HG03045 (cell line): ENCODE results near the gene ZNF507.

ENCODE experiments used
- ATAC-seq: cut with Tn5 transposase; IDR thresholded peaks from one replicate; pipeline ENCODE4 v1.9.1; 2021; ENCODE audit warnings: mild to moderate bottlenecking, moderate library complexity; ENCODE audit not compliant: unreplicated experiment

The ZNF507 gene

DNA sequence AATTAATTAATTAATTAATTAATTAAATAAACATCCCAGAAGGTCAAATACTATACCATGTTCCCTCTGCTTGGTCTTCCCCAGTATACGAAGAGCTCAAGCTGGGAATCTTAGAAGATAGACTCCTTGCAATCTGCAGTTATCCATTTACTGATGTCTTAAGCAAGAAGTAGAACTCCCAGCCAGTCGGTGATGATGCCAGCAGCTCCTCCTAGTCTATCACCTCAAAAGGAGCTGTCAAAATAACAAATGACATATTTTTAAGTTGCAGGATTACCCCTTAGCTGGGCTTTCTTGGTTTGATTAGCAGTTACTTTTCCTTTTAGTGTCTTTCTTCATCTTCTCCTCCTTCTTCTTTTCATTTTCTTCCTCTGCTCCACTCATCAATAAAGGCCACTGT, 6.0 kb upstream of the ZNF507 start:
- ATAC-seq, result no peak

GRCh38 chr19:32339988-32340874, 5.2 kb upstream of the ZNF507 start:
- no peak for ATAC-seq

DNA sequence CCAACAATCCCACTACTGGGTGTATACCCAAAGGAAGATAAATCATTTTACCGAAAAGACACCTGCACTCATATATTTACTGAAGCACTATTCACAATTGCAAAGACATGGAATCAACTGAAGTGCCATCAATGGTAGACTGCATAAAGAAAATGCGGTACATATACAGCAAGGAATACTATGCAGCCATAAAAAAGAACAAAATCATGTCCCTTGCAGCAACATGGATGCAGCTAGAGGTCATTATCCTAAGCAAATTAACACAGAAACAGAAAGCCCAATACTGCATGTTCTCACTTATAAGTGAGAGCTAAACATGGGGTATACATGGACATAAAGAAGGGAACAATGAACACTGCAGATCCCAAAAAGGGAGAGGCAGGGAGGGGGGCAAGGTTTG, 2.7 kb upstream of the ZNF507 start:
- no peak for ATAC-seq

- ATAC-seq, result no peak
Measured at GRCh38 chr19:32343550-32344262, 1.7 kb upstream of the ZNF507 start.

GRCh38 chr19:32346901-32347300, 1.5 kb downstream of the ZNF507 start:
- no peak for ATAC-seq

DNA sequence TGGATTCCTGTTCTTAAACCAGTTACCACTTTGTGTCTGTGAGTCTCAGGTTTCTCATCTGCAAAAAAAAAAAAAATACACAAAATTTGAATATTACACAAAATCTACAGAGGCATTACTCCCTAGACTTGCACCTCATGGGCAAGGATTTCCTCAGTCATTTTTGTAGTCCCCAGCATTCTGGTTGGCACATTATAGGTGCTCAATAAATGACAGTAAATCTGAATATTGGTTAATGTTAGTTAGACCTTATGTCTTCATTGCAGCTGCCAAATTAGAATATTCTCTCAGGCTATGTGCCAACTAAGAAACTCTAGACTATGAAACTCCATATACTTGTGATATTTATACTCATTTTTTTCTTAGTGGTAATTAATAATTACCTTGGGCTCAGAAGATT, 2.2 kb downstream of the ZNF507 start:
- ATAC-seq, result no peak

- no peak for ATAC-seq
Measured at GRCh38 chr19:32349051-32349450, 3.6 kb downstream of the ZNF507 start.

- ATAC-seq, result no peak
Measured at GRCh38 chr19:32349724-32350470, 4.5 kb downstream of the ZNF507 start.

- no peak for ATAC-seq
Measured at GRCh38 chr19:32350471-32350865, 5.1 kb downstream of the ZNF507 start.

DNA sequence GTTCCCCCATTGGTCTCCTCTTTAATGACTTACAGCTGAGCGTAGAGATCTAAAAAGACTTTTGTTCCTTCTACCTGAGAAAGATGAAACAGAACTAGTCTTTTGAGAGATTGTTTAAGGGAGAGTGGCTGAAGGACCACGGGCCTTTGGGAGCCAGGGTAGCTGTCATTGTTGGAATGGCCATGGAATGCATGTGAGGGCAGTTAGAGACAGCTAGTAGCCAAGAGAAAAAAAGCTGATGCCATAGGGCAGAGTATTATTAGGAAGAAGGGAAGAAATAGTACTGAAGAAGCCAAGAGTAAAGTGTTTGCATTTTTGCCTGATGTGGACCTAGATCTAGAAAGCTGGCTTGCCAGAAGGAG, 5.6 kb downstream of the ZNF507 start:
- no peak for ATAC-seq

DNA sequence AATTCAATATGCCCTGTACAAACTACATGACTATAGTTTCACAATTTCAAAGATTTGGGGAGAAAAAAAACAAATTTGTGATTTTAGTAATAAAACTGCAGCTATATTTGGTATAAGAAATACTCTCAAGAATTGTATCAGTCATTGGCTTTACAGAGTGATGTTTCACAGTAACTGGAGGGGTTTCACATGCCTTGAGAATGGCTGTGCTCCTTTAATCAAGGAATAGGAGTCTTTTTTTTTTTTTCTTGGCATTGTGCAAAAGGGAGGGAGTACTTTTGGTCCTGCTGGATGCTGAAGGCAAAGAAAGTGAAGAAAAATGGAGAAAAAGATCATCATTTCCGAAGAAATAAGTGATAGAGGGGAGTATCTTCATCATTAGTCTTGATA, 6.8 kb downstream of the ZNF507 start:
- ATAC-seq, result no peak

- ATAC-seq, result no peak
Measured at GRCh38 chr19:32354345-32354744, 8.9 kb downstream of the ZNF507 start.

DNA sequence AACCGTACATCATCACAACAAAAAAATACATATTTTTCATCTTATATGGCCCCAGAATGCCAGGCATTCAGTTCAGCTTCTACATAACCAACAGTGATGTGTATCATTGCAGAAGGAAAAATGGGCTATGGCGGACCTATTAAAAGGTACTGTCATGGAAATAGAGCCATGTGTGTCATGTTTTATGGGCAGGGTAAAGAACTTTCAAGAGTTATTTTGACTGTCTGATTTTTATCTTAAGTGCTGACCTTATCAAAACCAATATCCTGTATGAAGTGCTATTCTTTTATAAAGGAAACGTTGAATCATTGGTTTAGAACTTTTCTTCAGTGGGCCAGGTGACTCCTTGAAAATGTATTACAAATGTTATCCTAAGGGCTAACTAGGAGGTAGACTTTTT, 9.9 kb downstream of the ZNF507 start:
- ATAC-seq, result no peak

GRCh38 chr19:32357720-32358119, 12.3 kb downstream of the ZNF507 start:
- ATAC-seq, result no peak

DNA sequence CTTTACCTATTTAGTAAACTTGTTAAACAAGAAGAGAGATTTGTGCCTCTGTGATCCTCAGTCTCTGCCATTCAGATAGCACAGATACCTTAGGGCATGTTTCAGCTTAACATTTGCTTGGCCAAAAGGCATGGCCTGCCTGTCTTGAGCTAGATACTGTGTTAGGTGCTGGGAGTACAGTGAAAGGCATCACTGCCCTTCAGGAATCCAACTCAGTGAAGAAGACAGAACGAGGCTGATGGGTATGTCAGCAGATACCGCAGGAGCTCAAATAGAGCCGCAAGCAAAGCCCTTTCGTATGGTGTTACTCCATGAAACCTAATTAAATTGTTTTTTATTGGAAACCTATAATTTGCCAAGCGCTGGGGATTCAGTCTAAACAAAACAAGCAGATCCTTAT, 12.9 kb downstream of the ZNF507 start:
- ATAC-seq, result no peak

- ATAC-seq, result no peak
Measured at GRCh38 chr19:32359581-32359980, 14.2 kb downstream of the ZNF507 start.

DNA sequence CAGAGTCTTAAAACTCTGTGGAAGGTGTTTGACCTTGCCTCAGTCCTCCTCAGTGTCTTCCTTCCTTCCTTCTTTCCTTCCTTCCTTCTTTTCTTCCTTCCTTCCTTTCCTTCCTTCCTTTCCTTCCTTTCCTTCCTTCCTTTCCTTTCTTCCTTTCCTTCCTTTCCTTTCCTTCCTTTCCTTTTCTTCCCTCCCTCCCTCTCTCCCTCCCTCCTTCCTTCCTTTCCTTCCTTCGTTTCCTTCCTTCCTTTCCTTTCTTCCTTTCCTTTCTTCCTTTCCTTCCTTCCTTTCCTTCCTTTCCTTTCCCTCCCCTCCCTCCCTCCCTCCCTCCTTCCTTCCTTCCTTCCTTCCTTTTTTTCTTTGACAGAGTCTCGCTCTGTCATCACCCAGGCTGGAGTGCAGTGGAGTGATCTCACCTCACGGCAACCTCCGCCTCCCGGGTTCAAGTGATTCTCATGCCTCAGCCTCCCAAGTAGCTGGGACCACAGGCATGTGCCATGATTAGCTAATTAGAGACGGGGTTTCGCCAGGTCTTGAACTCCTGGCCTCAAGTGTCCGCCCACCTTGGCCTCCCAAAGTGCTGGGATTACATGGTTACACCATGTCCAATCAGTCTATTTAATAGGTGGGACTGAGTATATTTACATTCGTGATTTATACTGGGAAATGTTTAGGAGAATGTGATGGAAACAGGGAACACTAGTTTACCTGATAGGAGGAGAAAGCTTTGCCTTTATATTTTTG, 16.3 kb downstream of the ZNF507 start:
- ATAC-seq, result no peak

DNA sequence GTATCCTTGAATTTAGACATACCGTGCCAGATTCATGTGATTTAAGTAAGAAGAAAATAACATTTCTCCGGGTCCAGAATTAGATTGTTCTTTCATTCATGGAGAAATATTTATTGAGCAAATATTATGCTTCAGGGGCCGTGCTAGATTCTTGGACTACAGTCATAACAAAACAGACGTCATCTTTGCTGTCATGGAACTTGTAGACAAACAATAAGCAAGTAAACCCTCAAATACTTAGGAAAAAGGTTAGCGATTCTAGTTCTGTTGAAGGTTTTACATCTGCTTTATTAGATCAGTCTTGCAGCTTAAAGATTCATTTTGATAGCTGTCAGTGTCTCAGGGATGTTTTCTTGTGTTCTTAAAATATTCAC, 16.9 kb downstream of the ZNF507 start:
- ATAC-seq, result no peak

GRCh38 chr19:32363175-32363574, 17.8 kb downstream of the ZNF507 start:
- no peak for ATAC-seq

- no peak for ATAC-seq
Measured at GRCh38 chr19:32363632-32364031, 18.2 kb downstream of the ZNF507 start.

DNA sequence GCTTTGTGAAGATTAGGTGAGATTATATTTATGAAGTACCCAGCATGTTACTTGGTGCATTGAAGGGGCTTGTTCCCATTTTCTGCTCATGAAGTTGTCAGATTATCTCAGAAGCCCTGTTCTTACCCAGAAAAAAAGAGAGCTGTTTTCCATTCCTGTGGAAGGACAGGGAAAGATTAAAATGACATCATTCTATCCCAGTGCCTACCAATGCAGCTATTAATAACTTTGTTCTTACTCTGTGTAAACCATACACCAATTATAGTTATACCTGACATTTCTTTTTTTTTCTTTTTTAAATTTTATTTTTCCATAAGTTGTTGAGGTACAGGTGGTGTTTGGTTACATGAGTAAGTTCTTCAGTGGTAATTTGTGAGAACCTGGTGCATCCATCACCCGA, 18.6 kb downstream of the ZNF507 start:
- ATAC-seq, result no peak
